GM21390 (cell line): ENCODE results near the gene CCNE1.
"Not testable (repeated sequence)": the region's sequence is repeated elsewhere in the genome, so short reads cannot be mapped to it uniquely, and the experiment has no call there.

Experiments
- ATAC-seq: cut with Tn5 transposase; IDR thresholded peaks from one replicate; pipeline ENCODE4 v1.9.1; 2021; ENCODE audit not compliant: unreplicated experiment

Gene CCNE1

GRCh38 chr19:29785955-29786589 is 25.7 kb upstream of the CCNE1 start:
- no peak for ATAC-seq

- ATAC-seq: no peak
Observed at GRCh38 chr19:29787281-29787680, 24.5 kb upstream of the CCNE1 start.

GRCh38 chr19:29789007-29789406 is 22.8 kb upstream of the CCNE1 start:
- ATAC-seq: no peak

- ATAC-seq: no peak
Observed at GRCh38 chr19:29793116-29793727, 18.6 kb upstream of the CCNE1 start.

- not testable (repeated sequence) for ATAC-seq
Observed at GRCh38 chr19:29794490-29794889, 17.3 kb upstream of the CCNE1 start.

GRCh38 chr19:29795461-29796172 is 16.2 kb upstream of the CCNE1 start:
- ATAC-seq: no peak

GRCh38 chr19:29796173-29796573 is 15.6 kb upstream of the CCNE1 start:
- ATAC-seq: no peak

GRCh38 chr19:29798774-29799497 is 12.9 kb upstream of the CCNE1 start:
- no peak for ATAC-seq

- no peak for ATAC-seq
Observed at GRCh38 chr19:29800100-29800825, 11.5 kb upstream of the CCNE1 start.

GRCh38 chr19:29803951-29804350 is 7.8 kb upstream of the CCNE1 start:
- ATAC-seq: not testable (repeated sequence)

- peak; percentile 89 for ATAC-seq
Observed at GRCh38 chr19:29804493-29804892, 7.3 kb upstream of the CCNE1 start.

- no peak for ATAC-seq
Observed at GRCh38 chr19:29805031-29805965, 6.5 kb upstream of the CCNE1 start.

- no peak for ATAC-seq
Observed at GRCh38 chr19:29806098-29806866, 5.5 kb upstream of the CCNE1 start.

GRCh38 chr19:29807178-29807577 is 4.6 kb upstream of the CCNE1 start:
- no peak for ATAC-seq

- ATAC-seq: no peak
Observed at GRCh38 chr19:29807870-29808405, 3.9 kb upstream of the CCNE1 start.

GRCh38 chr19:29809795-29810503 is 1.8 kb upstream of the CCNE1 start:
- ATAC-seq: no peak

- ATAC-seq: no peak
Observed at GRCh38 chr19:29810504-29810871, 1.3 kb upstream of the CCNE1 start.
